T follicular helper cell (primary cell): Measurements from ENCODE around the gene LGALS1.
A peak's percentile ranks its signal among the peaks of the same experiment; 100 is the strongest.
"Not testable (repeated sequence)": the region's sequence is repeated elsewhere in the genome, so short reads cannot be mapped to it uniquely, and the experiment has no call there.

Experiments used
- DNase-seq: peaks from one replicate; pipeline ENCODE4 v3.0.0-alpha.2; 2020; ENCODE audit warnings: low read depth

The LGALS1 gene

GRCh38 chr22:37639070-37639760, 36.2 kb upstream of the LGALS1 start, which contains the start of gene SH3BP1:
Gene SH3BP1, plus strand, starts transcription at chr22:37639669. Its CDS starts 119 bp downstream, at chr22:37639788.
- DNase-seq: peak; percentile 18

DNA sequence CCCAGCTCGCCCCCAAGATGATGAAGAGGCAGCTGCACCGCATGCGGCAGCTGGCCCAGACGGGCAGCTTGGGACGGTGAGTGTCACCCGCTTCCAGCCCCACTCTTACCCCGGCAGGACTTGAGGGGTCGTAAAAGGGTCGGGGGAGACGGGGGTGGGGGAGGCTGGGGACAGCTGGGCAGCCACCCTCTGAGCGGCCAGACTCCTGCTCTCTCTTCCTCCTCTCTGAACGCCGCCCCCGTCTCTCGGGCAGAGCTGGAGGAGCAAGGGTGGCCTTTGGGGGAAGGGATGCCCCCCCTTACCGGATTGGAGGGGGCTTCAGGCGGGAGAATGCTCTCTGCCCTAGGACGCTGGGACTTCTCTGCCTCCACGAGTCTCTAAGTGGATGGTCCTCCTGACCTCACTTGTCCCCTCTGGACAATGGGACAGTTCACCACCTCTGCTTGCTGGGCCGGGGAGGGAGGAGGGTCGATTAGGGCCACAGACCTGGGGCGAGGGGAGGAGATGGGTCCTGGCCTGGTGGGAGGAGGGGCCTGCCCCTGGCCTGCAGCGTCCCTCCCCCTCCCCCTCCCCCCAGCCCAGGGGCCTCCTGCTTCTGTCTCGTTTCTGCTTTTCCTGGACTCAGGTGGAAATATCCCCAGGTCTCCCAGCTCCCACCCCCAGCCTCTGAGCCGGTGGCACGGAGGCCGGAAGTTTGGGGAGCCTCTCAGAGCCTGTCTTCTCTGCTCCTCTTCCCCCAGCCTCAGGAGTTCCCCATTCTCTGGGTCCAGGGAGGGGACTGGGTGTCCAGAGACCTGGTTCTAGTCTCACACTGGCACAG, 35.5 kb upstream of the LGALS1 start:
- DNase-seq: no peak

DNA sequence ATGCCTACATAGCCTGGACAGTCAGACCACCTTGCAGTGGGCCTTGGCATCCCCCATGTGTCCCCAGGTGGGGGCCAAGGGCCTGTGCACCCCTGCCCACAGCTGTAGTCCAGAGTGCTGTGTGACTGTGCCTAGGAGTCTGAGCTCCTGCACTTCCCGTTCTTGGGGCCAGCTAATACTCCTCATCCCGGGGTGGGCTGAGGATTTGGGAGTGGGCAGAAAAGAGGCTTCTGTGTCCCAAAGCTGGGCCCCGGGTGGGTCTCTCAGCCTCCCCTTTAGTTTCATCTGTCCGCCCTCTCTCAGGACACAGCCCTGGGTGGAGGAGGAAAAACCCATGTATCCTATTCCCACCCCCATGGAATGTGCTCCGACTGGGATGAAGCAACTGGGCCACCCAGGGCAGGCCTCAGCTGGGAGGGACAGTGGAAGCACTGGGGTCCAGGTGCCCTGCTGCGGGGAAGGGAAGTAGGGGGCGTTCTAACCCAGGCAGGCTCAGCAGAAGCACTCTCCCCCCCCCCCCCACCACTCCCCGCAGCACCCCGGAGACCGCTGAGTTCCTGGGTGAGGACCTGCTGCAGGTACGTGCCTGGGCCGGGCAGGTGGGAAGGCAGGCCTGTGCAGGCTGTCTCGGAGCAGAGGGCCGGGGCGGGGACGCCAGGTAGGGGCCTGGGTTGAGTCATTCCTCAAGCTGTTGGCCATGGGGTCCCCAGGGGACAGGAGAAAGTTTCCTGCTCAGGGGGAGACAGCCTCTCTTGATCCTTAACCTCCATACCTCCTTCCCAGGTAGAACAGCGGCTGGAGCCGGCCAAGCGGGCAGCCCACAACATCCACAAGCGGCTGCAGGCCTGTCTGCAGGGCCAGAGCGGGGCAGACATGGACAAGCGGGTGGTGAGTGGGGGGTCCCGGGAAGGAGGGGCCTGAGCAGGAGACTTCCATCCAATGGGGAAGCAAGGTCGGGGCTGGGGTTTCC, 34.6 kb upstream of the LGALS1 start:
- DNase-seq: no peak

- DNase-seq: no peak
Measured at GRCh38 chr22:37641561-37641949, 33.9 kb upstream of the LGALS1 start.

- peak; percentile 77 for DNase-seq
Measured at GRCh38 chr22:37643225-37643847, 32.1 kb upstream of the LGALS1 start.

- DNase-seq: no peak
Measured at GRCh38 chr22:37647317-37647716, 28.1 kb upstream of the LGALS1 start.

- DNase-seq: no peak
Measured at GRCh38 chr22:37647928-37648327, 27.5 kb upstream of the LGALS1 start.

DNA sequence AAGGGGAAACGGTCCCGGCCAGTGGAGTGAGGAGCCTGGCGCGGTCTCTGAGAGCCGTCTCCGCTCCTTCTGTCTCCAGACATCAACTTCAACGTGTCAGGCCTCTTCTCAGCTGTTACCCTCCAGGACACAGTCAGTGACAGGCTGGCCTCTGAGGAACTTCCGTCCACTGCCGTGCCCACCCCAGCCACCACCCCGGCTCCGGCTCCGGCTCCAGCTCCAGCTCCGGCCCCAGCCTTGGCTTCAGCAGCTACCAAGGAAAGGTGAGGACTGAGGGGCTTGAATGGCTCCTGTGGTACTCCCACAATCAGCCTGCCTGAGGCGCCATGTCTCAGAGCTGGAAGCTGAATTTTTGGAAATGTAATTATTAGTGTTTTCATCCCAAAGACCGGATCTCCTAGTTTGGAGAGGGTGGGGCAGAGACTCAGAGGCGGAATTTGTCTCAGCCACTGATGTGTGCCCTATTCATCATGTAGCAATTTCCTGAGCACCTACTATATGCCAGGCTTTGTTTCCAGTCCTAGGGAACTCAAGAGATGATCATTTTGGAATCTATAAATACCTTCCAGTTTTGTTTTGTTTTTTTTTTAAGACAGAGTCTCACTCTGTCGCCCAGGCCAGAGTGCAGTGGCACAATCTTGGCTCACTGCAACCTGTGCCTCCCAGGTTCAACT, 24.8 kb upstream of the LGALS1 start:
- no peak for DNase-seq

DNA sequence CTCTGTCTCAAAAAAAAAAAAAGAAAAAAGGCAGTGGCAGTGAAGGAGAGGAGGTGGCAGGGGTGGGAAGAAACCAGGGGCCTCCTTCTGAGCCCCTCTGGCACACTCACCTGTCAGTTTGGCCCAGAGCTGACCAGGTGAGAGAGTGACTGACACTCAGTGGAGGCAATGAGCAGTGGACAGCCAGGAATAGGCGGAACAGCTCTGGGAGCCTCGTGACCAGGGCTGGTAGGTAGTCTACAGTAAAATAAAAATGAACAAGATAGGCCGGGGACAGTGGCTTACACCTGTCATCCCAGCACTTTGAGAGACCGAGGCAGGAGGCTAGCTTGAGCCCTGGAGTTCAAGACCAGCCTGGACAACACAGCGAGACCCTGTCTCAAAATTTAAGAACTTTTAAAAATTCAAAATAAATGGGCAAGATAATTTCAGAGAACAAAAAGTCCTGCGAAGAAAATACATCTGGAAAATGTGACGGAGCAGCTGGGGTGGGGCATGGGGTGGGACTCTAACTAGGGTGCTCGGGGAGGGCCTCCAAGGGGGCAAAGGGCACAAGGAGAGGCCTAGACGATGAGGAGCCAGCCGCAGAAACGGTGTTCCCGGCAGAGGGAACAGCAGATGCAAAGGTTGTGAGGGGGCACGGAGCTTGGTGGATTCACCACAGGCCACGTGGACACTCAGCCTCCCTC, 20.7 kb upstream of the LGALS1 start:
- DNase-seq: no peak

DNA sequence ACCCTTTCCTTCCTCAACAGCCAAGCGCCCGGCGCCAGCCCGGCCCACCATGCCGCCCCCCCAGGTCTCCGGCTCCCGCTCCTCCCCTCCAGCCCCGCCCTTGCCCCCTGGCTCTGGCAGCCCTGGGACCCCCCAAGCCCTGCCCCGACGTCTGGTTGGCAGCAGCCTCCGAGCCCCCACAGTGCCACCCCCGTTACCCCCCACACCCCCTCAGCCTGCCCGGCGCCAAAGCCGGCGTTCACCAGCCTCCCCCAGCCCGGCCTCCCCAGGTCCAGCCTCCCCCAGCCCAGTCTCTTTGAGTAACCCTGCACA, 20.2 kb upstream of the LGALS1 start:
- DNase-seq: no peak

DNA sequence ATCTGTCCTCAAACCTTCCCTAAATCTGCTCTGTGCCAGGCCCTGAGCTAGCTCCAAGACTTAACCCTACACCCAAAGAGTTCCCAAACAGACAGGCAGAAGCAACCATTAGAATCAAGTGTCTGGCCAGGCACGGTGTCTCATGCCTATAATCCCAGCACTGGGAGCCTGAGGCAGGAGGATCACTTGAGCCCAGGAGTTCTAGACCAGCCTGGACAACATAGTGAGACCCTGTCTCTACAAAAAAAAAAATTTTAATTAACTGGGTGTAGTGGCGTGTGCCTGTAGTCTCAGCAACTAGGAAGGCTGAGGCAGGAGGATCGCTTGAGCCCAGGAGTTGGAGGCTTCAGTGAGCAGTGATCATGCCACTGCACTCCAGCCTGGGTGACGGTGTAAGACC, 18.9 kb upstream of the LGALS1 start:
- not testable (repeated sequence) for DNase-seq

- no peak for DNase-seq
Measured at GRCh38 chr22:37657590-37658132, 17.8 kb upstream of the LGALS1 start.

DNA sequence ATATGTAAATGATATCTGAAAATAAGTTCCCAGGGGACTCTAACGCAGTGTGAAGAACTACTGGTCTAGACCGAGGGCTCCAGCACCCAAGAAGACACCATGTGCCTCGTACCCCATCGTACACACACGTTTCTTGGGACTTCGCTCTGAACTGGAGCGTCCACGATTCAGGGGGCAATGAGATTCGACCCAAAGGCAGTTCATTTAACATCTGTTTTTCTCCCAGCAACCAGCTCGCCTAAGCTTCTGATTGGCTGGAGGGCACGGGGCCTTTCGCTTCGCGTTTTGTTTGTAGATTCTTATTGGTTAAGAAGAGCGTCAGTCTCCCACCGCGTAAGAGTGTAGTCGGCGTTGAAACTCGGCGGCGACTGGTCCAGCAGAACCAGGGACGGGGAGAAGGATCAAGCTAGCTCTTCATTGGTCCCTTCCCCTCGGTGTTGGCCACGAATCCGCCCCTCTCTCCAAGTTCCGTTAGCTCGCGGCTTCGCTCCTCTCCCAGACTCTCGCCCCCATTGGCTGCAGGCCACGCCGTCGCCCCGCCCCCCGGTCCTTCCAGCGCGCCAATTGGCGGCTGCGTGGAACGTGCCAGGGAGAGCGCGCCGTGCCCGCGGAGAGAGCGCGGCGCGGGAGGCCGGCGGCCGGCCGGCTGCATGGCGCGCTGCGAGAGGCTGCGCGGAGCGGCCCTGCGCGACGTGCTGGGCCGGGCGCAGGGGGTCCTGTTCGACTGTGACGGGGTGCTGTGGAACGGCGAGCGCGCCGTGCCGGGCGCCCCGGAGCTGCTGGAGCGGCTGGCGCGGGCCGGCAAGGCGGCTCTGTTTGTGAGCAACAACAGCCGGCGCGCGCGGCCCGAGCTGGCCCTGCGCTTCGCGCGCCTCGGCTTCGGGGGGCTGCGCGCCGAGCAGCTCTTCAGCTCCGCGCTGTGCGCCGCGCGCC, 17.0 kb upstream of the LGALS1 start, which contains the start of gene PDXP:
PDXP (plus strand) TSS at position 591 of the 933 bp plus-strand sequence; CDS start at position 651, 60 bp downstream.
- peak; percentile 94 for DNase-seq

GRCh38 chr22:37659066-37659896, 16.2 kb upstream of the LGALS1 start:
- DNase-seq: no peak

DNA sequence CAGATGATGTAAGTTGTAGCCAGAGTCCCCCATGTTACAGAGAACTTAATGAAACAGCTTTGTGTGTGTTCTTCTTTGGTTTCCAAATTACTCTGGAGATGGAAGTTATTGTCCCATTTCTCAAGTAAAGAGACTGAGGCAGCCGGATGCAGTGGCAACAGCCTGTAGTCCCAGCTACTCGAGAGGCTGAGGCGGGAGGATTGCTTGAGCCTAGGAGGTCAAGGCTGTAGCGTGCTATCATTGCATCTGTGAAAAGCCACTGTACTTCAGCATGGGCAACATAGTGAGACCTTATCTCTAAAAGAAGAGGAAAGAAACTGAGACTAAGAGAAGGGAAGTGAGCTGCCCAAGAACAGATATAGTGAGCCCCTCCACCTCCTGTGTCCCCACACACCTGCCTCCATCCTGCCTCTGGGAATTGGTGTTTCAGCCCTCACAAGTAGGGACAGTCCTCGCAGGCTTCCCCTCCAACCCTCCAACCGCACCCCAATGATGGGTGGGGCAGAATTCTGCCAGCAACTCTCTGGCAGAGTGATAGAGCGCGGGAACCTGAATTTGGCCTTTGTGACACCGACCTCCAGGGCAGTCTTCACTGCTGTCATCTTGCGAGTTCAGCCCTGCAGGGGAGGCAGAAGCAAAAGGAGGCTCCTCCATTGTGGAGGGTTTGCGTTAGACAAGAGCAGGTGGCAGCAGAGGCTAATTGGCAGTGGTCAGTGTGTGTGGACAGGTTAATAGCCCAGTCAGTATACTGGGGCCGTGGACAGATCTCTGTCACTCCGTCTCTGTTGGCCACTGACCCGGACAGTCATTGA, 15.3 kb upstream of the LGALS1 start:
- no peak for DNase-seq

- no peak for DNase-seq
Measured at GRCh38 chr22:37660709-37661045, 14.8 kb upstream of the LGALS1 start.

DNA sequence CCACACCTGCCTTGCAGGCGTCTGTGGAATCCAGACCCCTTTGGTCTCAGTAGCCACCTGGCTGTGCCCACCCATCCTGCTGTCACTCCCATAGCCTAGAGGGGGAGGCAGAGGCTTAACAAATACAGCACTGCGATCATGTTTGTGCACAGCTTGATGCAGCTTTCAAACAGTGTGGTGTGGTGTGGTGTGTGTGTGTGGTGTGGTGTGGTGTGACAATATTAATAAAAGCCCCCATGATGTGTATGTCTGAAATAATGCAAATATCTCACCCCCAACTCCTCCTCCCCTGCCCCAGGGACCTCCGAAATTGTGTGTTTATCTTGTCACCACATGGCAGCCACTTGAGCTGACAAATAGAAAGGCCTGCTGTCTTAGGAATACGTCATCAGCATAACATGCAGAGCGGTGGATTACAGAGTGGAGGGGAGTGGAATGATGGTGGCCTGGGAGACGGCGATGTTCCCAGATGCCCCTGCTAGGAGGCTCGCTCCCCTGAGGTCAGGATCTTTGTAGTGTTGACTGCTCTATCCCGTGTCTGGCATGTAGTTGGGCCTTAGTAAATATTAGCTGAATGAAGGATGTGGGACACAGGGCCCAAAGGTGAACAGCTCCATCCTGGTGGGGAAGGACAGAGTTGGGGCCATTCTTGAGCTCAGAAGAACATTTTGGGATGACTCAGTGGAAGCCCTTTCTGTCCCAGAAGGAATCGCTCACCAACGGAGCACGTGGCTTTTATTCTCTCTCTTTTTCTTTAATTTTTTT, 14.1 kb upstream of the LGALS1 start:
- no peak for DNase-seq
